HG02938 (cell line): ENCODE results near the gene EMX1.
A peak's percentile ranks its signal among the peaks of the same experiment; 100 is the strongest.

Experiments used
- ATAC-seq: cut with Tn5 transposase; IDR thresholded peaks from one replicate; pipeline ENCODE4 v1.9.1; 2021; ENCODE audit warnings: mild to moderate bottlenecking, moderate library complexity; ENCODE audit not compliant: unreplicated experiment

Gene EMX1

DNA sequence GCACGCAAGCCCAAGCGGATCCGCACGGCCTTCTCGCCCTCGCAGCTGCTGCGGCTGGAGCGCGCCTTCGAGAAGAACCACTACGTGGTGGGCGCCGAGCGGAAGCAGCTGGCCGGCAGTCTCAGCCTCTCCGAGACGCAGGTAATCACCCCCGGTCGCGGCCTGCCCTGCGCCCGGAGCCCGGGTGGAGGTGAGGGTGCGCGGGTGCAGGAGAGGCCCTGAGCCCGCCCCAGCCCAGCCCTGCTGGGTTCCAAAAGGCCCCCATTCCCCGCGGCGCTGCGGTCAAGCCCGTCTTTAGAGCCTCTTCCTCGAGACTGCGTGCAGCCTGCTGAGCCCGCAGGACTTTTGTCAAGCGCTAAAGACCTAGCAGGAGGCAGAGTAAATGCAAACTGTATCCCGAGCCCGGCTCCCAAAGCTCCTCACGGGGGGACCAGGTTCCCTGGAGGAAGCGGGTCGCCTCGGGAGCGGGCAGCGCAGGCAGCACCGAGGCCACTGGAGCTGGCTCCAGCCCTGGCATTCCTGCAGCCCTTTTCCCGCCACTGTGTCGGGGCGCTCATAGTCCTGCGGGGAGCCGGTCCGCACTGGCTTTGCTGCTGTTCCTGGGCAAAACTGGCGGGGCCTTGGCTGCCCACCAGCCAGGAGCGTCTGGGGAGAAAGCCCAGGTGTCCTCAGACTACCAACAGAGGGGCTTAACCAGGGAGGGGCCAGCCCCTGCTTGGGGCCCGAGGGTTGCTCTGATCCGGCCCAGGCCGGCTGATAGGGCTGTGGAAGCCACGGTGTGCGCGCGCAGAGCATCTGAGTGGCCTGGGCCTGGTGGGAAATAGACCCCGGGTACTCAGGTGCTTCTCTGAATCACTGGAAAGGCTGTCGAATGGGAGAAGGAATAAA is 7.3 kb downstream of the EMX1 start:
- peak; percentile 57 for ATAC-seq

DNA sequence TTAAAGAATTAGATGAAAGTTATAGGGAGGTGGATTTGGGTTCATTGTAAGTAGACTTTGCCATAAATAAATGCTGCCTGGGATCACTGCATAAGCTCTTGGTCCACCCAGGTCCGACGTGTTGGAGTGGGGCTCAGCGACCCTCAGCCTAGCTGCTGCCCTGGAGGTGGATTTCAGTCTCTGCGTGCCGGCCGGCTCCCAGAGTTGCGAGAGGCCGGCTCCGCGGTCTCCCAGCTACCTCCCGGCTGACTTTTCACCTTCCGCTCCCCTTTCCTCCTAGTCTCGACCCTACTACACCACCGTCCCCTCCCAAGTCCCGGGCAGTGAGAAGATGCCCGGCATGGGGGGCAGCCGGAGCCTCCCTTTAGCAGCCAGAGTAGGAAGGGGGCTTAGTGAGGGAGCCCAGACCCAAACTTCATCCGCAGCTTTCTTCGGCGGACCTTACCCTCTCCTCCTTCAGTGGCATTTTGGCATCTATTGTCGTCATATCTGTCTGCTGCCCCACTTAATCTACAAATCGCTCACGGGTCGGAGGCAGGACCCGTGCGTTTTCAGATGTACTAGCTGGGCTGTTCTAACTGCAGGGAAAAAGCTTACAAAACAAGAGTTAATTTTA is 8.1 kb downstream of the EMX1 start:
- ATAC-seq: no peak

DNA sequence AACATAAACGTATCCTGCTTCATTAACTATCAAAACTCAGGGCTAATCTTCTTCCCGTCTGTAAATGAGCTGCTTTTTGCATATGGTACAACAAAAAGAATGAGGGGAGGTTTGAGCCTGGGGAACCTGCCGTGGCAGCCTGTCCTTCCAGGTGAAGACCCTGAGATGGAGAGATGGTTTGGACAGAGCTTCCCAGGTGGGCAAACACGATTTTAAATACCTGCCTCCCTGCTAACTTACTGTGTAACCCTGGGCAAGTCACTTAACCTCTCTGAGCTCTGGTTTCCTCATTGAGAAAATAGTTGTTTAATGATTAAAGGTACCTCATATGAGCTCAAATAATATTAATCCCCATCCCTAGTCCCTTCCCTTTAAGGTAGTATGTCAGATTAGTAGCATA is 9.0 kb downstream of the EMX1 start:
- ATAC-seq: no peak

DNA sequence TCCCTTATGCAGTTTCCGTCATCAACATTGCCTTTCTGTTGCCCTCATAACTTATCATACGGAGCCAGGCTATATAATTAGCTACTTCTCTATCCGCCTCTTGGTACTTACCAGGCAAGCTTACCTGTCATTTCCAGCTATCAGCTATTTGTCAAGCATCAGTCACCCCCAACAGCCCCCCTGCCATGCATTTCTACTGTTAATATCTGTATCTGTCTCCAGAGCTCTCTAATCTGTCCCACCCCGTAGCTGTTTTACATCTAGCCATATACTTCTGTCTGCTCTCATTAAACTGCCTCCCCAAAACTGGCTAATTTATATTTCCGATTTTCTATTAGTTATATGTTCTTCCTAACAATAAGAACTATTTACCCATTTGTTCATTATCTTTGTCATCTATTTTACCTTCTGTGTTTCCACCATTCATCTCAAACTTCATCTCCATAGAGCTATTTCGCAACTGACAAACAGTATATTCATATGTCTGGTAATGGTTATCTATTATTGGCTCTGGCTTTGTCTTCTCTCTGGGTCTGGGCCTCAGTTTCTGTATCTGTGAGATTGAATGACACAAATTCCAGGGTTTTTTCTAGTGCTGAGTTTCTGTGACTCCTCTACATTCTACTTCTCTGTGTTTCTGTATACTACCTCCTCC is 9.6 kb downstream of the EMX1 start:
- no peak for ATAC-seq

DNA sequence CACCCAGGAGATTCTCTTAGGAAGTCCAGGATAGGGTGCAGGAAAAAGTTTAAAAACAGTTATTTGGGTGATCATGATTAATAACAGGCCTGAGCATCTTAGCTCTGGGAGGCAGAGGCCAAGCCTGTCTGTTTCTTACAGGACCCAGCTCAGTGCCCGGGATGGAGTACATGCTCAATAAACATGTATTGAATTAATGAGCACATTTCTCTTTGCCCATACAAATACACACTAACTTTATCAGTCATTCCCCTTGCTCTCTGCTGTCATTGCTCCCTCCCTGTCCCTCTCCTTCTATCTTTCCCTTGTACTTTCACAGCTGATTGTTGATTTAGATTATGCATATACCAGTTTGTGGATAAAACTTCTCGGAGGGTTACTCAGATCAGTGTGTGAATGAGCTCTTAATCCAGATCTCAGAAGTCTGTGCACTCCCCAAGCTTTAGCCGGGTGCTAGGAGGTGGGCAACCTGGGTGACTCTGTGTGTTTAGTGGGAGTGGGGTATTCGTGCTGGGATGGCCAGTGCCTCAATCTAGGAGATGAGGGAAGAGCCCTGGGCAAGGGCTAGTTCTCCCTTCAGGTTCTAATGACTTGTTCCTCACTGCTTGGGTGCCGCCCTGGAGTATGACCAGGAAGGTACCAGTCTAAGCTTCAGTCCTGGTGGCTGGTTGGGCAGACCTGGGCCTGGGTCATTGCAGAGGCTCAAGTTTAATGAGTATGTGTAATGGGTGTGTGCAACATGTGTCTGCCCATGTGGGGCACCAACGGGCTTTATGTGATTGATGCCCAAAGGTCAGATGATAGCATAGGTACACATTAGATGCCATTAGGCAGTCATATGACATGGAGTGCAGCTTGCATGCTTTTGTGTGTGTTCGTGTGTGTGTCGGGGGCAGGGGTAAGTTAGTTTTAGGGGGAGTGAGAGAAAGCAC is 10.6 kb downstream of the EMX1 start:
- ATAC-seq: no peak

DNA sequence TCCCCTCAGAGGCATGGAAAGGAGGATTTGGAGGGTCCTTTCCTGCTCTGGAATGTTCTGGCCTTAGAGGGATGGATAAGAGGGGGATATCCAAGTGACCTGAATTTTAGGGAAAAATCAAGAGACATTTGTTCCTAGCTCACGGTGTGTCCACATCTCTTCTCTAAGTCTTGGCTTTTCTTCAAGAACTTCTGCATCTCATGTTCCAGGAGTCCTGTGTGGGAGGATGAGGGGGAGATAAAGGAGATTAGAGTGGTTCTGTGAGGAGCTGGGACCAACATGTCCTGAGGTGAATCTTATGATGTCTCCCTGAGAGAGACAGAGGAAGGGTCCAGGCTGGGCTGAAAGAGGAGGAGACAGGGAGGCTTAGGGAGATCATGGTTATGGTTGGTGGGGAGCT is 11.7 kb downstream of the EMX1 start:
- ATAC-seq: no peak

DNA sequence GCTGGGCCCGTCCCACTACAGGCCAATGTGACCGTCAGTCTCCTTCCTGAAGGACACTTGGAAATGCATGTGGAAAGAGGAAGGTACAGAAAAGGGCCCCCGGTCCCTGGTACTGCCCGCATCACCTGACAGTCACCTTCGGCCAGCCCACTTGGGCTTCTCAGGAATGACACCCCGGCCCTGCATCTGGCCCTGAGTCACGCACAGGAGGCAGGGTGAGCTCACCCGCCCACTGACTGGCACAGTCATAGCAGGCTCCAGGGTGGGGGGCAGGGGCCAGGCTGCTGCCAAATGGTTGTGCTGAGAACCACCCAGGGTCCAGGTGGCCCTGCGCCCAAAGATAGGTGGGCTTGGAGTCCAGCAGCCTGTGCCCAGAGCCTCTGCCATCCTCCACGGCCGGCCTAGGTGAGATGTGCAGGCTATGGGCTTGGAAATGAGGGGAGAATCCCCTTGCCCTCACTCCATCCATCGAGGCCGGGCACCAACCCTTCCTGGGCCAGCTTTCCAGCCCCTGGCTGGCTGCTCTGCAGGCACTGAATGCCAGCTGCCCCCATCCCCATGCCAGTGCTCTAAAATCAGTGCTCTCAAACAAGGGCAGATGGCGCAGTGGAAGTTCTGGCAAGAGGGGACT is 14.1 kb downstream of the EMX1 start:
- ATAC-seq: no peak

DNA sequence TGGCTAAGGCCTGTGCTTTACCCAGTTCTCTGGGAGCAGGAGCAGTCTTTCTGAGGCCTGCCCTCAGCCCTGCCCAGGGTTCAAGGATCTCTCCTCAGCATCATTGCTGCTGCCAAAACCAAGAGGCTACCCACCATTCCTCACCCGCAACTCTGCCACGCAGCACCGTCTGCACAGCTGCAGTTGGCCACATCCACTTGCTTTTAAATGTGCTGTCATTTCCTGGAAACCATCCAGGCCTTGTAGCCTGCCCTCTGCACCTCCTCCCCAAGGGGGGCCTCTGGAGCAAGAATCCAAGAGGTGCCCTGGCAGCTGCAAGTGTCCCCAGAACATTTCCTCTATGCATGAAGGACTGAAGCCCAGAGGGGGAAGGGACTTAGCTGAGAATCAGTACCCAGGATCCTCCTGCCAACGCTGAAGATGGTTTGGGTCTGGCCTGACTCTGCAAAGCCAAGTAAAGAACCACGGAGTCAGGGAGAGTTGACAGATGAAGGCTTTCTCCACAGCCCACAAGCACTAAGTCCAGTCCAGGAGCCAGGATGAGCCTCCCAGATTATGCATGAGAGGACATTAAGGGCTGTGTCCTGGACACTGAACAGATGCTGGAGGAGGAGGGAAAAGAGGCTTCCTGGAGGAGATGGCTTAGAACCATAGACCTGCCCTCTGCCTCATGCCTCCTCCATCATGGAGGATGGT is 14.9 kb downstream of the EMX1 start:
- no peak for ATAC-seq

DNA sequence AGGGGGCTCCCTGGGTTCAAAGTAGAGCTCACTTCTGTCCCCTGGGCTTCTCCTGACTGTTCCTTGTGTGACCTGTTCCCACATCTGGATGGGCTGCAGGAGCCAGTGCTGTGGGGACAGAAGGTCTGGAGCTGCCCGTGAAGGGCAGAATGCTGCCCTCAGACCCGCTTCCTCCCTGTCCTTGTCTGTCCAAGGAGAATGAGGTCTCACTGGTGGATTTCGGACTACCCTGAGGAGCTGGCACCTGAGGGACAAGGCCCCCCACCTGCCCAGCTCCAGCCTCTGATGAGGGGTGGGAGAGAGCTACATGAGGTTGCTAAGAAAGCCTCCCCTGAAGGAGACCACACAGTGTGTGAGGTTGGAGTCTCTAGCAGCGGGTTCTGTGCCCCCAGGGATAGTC is 15.5 kb downstream of the EMX1 start:
- ATAC-seq: no peak

DNA sequence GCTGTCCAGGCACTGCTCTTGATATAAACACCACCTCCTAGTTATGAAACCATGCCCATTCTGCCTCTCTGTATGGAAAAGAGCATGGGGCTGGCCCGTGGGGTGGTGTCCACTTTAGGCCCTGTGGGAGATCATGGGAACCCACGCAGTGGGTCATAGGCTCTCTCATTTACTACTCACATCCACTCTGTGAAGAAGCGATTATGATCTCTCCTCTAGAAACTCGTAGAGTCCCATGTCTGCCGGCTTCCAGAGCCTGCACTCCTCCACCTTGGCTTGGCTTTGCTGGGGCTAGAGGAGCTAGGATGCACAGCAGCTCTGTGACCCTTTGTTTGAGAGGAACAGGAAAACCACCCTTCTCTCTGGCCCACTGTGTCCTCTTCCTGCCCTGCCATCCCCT is 15.9 kb downstream of the EMX1 start:
- no peak for ATAC-seq

DNA sequence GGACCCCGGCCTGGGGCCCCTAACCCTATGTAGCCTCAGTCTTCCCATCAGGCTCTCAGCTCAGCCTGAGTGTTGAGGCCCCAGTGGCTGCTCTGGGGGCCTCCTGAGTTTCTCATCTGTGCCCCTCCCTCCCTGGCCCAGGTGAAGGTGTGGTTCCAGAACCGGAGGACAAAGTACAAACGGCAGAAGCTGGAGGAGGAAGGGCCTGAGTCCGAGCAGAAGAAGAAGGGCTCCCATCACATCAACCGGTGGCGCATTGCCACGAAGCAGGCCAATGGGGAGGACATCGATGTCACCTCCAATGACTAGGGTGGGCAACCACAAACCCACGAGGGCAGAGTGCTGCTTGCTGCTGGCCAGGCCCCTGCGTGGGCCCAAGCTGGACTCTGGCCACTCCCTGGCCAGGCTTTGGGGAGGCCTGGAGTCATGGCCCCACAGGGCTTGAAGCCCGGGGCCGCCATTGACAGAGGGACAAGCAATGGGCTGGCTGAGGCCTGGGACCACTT is 16.4 kb downstream of the EMX1 start:
- no peak for ATAC-seq

DNA sequence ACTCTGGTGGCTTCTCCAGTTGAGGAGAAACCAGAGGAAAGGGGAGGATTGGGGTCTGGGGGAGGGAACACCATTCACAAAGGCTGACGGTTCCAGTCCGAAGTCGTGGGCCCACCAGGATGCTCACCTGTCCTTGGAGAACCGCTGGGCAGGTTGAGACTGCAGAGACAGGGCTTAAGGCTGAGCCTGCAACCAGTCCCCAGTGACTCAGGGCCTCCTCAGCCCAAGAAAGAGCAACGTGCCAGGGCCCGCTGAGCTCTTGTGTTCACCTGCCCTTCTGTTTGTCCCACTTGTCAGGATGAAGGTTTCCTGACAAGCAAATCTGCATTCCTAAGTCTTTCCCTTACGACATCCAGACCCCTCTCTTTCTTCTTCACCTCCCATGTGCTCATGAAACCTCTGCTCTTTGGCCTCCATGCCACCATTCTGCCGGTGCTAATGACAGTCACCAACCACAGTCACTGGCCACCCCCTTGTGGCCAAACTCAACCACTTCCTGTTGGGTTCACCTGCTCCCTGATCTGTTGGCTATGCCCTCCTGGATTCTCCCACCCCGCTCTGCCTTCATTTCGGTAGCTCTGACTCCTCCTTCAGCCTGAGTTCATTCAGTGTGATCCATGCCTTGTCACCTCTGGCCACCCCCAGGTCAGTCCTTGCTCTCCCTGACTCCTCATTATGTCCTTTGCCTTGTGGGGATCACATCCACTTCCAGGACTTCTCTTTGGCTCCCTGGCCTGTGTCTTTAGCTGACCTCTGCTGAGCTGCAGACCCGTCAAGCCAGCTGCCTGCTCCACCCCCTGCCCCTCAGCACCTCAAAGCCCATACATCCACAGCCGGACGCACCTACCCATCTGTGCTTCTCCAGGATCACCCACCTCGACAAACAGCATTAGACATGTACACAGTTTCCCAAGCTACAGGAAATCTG is 17.6 kb downstream of the EMX1 start:
- no peak for ATAC-seq

DNA sequence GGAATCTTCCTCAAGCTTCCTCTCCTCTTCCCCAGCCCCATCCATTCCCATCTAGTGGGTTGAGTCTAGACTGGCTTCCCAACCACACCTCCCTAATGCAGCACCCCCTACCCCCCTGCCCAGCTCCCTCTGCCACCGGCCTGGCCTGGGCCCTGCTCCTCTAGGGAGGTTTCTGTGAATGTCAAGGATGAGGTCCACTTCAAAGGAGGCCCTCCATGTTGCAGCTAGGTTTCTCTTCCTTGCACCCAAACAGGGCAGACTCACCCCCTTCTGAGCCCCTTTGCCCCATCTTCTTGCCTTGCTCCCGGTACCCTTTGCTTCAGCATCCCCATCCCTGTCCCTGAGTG is 18.3 kb downstream of the EMX1 start:
- ATAC-seq: no peak

DNA sequence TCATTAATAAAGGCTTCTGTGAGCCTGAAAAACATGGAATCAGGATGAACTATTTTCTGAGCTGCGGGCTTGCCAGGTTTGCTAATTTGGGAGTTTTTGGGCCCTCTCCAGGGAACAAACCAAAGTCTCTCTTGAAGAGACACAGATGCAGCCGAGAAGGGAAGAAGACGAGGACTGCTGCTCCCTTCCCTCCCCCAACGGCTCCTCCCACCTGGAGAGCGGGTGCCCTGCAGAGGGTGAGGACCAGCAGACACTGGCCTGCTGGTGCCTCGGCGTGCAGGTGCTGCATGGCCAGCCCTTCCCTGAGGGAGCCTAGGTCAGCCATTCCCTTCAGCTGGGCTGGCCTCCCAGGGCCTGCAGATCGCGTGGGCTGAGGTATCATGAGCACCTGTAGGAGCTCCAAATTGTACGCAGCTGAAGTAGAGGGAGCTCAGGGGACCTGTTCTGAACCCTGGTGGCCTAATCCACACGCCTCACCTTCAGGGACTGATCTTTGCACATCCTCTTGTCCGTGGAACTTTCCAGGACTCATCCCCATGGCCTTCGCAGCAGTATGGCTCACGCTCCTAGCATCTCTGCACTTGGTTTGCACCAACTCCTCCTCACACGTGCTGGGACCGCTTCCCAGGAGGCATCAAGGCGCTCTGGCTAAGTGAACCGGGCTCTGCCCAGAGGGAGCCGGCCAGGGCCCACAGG is 19.5 kb downstream of the EMX1 start:
- ATAC-seq: no peak

DNA sequence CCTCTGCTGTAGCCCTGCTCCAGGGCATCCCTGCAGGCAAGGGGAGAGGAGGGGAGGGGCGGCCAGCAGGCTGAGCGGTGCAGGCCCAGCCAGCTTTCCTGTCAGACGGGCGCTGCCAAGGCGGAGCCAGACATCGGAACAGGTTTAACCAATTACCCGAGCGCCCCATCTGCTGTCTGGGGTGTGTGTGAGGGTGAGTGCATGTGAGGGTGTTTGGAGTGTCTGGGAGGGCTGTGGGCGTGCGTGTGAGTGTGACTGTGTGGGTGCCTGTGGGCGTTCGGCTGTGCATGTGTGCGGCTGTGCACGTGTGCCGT is 20.0 kb downstream of the EMX1 start:
- ATAC-seq: no peak

DNA sequence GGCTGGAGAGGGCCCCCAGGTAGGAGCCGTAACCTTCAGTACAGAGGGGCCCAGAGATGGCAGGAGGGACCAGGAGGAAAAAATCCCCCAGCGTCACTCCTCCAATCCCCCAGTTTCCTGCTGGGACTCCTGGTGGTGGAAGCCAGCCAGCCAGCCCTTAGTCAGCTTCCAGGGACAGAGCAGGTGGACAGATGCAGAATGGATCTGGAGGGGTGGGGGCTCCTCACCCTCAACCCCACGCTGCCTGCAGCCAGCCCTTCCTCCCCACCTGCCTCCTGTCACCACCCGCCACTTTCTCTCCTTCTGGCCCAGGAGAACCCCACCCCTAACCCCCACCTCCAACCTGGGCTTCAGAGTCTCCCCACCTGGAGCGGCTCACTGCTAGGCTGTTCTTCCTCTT is 21.1 kb downstream of the EMX1 start:
- ATAC-seq: no peak

DNA sequence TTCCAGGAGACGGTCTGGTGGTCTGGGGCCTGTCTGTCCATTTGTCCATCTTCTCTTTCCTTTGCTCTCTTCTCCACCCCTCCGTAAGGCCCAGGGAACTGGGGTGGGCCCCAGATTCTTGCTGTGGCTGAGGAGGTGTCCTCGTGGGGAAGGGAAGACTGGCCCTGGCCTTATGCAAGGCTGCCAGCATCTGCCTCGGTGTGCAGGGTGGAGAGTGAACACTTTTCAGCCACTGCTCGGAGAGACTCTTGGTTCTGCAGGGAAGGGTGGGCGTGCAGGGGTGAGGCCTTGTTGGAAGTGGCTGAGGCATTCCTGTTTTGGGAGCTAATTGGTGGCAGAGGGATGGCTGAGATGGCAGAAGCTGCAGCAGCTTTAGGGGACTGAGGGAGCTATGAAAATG is 23.0 kb downstream of the EMX1 start:
- ATAC-seq: no peak

DNA sequence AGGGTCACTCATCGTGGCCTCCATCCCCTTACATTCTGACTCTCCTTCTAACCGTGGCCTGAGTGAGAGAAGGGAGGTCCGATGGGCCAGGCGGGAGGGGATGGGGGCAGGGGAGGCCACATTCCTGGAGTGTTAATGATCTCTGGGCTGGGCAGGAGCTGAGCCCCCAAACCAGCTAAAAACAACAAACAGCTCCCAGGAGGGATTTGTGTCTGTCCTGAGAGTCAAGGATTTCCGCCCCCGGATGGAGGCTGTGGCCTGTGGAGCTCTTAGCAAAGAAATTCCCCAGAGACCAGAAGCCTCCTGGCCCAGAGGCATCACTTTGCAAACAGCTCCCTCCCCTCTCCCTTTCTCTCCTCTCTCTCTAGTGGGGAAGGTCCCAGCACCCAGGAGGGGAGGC is 23.5 kb downstream of the EMX1 start:
- ATAC-seq: no peak
